ENCODE results near the gene H6PD.

Gene H6PD

DNA sequence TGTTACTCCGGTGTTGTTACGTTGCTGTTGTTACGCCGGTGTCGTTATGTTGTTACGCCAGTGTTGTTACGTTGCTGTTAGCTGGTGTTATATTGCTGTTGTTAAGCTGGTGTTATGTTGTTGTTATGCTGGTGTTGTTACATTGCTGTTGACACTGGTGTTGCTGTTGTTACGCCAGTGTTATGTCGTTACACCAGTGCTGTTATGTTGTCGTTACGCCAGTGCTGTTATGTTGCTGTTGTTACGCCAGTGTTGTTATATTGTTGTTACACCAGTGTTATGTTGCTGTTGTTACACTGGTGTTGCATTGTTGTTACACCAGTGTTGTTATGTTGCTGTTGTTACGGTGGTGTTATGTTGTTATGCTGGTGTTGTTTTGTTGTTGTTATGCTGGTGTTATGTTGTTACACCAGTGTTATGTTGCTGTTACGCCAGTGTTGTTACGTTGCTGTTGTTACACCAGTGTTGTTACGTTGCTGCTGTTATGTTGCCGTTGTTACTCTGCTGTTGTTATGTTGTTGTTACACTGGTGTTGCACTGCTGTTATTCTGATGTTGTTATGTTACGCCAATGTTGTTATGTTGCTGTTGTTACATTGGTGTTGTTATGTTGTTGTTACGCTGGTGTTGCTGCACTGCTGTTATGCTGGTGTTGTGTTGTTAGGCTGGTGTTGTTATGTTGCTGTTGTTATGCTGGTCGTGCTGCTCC lies 25.6 kb downstream of the H6PD start:
- no peak for DNase-seq

- no peak for DNase-seq
Measured at GRCh38 chr1:9261496-9261895, 26.9 kb downstream of the H6PD start.

DNA sequence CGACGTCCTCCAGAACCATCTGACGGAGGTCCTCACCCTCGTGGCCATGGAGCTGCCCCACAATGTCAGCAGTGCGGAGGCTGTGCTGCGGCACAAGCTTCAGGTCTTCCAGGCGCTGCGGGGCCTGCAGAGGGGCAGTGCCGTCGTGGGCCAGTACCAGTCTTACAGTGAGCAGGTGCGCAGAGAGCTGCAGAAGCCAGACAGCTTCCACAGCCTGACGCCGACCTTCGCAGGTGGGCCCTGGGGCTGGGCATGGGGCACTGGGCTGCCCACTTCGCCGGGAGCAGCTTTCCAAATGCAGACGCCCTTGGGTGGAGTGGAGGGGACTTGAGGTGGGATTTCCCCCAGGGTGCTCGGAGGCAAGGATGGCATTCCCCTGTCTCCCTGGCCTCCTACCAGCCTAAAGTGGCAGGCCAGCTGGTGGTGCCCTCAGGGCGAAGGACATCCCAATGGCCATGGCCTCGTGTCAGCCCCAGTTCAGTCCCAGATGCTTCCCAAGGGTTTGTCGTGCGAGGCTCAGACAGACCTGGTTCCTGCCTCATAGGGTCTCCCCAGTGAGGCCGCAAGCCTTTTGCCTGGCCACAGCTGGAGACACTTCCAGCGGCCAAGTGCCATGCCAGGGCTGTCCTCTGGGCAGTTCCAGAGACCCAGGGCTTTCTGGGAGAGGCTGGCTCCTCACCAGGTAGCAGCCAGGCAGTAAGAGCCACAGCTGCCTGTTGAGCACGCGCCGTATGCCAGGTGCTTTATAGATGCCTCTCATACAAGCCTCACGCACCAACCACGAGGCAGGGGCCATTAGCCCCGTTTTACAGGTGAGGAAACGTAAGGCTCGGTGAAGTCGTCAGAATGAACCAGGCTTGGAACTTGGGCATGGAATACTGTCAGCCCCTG lies 27.8 kb downstream of the H6PD start:
- DNase-seq = no peak

GRCh38 chr1:9263276-9263855 lies 28.8 kb downstream of the H6PD start:
- no peak for DNase-seq

DNA sequence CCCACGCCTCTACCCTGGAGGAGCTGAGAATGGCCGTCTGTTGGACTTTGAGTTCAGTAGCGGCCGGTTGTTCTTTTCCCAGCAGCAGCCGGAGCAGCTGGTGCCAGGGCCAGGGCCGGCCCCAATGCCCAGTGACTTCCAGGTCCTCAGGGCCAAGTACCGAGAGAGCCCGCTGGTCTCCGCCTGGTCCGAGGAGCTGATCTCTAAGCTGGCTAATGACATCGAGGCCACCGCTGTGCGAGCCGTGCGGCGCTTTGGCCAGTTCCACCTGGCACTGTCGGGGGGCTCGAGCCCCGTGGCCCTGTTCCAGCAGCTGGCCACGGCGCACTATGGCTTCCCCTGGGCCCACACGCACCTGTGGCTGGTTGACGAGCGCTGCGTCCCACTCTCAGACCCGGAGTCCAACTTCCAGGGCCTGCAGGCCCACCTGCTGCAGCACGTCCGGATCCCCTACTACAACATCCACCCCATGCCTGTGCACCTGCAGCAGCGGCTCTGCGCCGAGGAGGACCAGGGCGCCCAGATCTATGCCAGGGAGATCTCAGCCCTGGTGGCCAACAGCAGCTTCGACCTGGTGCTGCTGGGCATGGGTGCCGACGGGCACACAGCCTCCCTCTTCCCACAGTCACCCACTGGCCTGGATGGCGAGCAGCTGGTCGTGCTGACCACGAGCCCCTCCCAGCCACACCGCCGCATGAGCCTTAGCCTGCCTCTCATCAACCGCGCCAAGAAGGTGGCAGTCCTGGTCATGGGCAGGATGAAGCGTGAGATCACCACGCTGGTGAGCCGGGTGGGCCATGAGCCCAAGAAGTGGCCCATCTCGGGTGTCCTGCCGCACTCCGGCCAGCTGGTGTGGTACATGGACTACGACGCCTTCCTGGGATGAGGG lies 29.7 kb downstream of the H6PD start:
- DNase-seq = no peak

DNA sequence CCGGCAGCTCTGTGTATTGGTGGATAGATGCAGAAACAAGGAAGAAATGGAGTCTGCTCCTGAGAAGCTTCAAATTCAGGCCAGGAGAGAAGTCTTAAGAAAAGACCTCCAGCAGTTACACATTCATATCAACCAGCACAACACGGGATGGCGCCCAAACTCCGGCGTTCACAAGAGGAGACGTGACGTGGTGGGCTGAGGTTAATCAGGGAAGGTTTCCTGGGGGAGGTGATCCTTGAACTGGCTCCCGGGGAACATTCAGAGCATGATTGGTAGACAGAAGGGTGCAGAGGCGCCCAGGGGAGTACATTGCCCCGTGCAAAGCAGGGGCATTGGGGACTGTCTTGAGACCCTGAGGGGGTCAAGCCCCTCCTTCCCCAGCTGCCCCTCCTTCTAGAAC lies 30.5 kb downstream of the H6PD start:
- no peak for DNase-seq

DNA sequence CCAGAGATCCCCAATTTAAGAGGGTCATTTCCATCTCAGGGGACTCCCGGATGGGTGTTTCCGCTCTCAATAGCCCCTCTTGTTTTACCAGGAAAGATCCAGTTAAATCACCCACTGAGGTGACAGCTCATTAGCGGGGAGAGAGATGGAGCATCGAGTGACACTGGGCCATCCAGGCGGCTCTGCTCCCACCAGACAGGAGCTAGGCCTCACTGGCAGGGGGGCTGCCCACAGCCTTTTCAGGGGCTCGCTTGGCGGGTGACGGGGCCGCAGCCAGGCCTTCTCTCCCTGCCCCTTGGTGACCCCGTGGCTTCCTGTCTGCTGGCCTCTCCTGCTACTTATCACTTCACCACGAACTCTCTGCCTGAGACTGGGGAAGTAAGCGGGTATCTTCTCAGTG lies 31.4 kb downstream of the H6PD start:
- DNase-seq = no peak

- no peak for DNase-seq
Measured at GRCh38 chr1:9267352-9267686, 32.7 kb downstream of the H6PD start.

- DNase-seq = no peak
Measured at GRCh38 chr1:9267827-9268581, 33.4 kb downstream of the H6PD start.

DNA sequence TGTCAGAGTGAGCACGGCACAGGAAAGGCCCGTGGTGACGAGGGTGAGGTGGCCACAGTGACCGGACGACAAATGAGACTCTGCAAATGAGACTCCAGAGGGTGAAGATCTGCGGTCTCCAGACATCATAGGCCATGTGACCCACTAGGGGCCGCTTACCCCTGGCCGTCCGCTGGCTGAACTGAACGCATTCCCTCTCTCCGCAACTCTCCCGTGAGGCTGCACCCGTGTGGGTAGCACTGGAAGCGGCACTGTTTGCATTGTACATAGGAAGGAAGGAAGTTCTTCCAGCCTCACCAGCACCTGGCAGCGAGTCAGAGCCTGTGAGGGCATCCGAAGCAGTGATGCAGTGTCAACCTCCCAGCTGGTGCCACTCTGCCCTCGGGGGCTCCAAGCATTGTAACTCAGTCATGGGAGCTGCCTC lies 34.5 kb downstream of the H6PD start:
- DNase-seq = no peak

DNA sequence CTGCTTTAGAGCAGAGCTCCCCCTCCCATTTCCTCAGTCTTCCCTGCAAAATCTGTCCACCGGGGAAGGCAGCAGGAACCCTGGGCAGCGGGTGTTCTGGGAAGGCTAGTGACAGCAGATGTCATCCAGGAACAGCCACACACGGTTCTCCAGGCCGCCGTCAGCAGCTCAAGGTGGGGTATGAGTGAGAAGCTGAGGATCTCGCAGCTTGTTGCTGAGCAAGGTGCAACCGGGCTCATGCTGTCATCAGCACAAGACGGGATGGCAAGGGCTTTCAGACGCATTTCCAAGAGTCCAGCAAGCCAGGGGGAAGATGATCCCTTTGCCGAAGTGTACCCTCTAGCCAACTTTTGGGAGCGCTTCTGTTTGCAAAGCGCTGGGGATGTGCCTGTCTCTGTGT lies 35.1 kb downstream of the H6PD start:
- no peak for DNase-seq

GRCh38 chr1:9270290-9270883 lies 35.8 kb downstream of the H6PD start:
- DNase-seq = no peak

DNA sequence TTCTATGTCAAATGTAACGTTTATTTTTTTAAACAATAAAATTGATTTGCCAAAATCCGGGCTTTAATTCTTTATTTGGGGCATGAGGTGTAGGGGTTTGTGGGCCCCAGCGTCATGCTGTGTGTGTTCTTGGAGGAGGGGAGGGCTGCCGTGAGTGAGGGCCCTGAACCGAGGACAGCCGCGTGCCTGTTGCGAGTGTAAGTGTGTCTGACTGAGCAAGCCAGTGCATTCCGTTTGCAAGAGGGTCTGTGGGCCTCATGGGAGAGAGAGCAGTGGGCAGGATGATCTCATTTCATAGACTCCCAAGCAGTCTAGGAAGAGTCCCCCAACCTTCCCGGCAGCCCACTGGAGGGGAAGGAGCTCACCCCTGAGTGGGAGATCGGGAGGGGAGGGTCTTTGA lies 36.7 kb downstream of the H6PD start:
- DNase-seq = no peak

GRCh38 chr1:9271861-9272595 lies 37.5 kb downstream of the H6PD start:
- no peak for DNase-seq

GRCh38 chr1:9273177-9273576 lies 38.6 kb downstream of the H6PD start:
- DNase-seq = no peak

DNA sequence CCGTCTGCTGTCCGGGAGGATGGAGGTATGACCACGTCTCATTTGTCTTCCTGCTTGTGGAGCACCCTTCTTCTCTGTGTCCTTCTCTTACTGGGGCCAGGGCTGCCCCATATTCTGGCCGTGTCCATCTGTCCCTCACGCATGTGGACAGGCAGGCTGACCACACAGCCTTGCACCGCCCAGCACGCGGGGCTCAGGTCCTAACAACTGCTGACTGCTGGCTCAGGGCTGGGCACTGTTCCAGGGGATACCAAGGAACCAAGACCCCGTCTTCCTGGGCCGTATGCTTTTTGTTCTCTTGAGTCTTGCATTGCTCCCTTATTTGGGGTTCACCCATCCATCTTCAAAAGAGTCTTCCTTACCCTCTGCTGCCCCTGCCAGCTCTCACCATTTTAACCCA lies 40.6 kb downstream of the H6PD start:
- no peak for DNase-seq

- DNase-seq = no peak
Measured at GRCh38 chr1:9275567-9276034, 41.0 kb downstream of the H6PD start.

DNA sequence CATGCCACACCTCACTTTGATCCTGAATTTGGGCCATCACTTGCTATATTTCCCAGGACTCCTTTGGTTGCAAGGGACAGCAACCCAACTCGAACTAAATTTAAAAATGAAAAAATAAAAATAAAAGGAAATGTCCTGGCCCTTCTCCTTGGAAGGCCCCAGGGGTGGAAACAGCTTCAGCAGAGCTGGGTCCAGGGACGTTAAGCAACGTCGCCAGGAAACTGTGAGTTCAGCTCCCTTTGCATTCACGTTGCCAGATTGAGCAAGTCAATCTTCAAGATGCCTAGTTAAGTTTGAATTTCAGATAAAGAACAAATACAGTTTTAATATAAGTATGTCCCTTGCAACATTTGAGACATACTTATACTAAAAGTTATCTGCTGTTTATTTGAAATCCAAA lies 43.5 kb downstream of the H6PD start:
- no peak for DNase-seq

- no peak for DNase-seq
Measured at GRCh38 chr1:9278585-9279153, 44.1 kb downstream of the H6PD start.

GRCh38 chr1:9279172-9279840 lies 44.7 kb downstream of the H6PD start:
- no peak for DNase-seq
